ENCODE data around the gene FBXO28. TPM values are rescaled to one million over a fixed set of nuclear protein-coding genes. Genes with fewer than 3 reads are reported as not detected.

Gene FBXO28
- polyA plus RNA-seq, 1 donor (not counting 4 experiments of a cell fraction or from before 2014, with no cell fraction given), result 36.5 TPM

DNA sequence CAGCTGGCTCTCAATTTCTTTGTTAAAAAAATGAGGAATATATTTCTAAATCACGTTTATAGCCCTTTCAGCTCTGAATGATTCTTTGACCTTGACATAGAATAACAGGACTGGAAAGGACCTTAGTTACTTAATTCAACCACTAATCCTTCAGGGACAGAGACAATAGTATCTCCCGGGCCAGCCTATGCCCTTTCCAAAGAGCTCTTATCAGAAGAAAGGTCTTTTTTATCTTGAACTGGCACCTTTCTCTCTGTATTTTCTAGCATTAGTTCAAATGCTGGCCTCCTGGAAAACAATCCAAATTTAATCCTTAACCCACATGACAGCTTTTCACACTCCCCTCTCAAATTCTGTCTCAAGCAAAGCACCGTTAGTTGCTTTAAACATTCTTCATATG is 44.8 kb upstream of the FBXO28 start:
- H3K9me1 ChIP-seq (ENCODE audit: control insufficient read depth, extremely low read depth, insufficient read depth, low read length), result no peaks in the 10 kb centered on the region
- H3K4me3 ChIP-seq (ENCODE audit: control insufficient read depth in 2 of 3, extremely low read depth in 1 of 3, insufficient read depth in 2 of 3, low read depth in 1 of 3, low read length in 3 of 3), result no peak overlapping the region
- FAIRE-seq (no peak), DNase-seq (ENCODE audit: low read depth, low spot score) (no peak)
- H3K4me1 ChIP-seq (ENCODE audit: control insufficient read depth, extremely low read depth, insufficient read depth, low read length), result peaks cover 16% of the 10 kb centered on the region
- dilution Hi-C loops (cut with MboI; ENCODE audit: extremely low pct_ligation_motif_present, low sequenced_read_pairs), result no loop called here
- no peaks in the 10 kb centered on the region for H3K27me3 ChIP-seq (ENCODE audit: control insufficient read depth, extremely low read depth, insufficient read depth, low read length)
- no peak overlapping the region for H3K4me2 ChIP-seq (ENCODE audit: control insufficient read depth, extremely low read depth, insufficient read depth, low read depth, low read length)
- H4K20me1 ChIP-seq (ENCODE audit: control insufficient read depth, extremely low read depth, insufficient read depth, low read length), result no peaks in the 10 kb centered on the region
- no peaks in the 10 kb centered on the region for H3K9me3 ChIP-seq (ENCODE audit: control insufficient read depth, low read depth, low read length)
- H2AFZ ChIP-seq (ENCODE audit: control insufficient read depth, low read length), result no peak overlapping the region
- no peak overlapping the region for H3K9ac ChIP-seq (ENCODE audit: control insufficient read depth, extremely low read depth, insufficient read depth, low read length)
- H3K36me3 ChIP-seq (ENCODE audit: control insufficient read depth in 2 of 2, extremely low read depth in 1 of 2, insufficient read depth in 2 of 2, low read length in 2 of 2), result no peaks in the 10 kb centered on the region
- no peaks in the 10 kb centered on the region for H3K79me2 ChIP-seq (ENCODE audit: control insufficient read depth, insufficient read depth, low read length)
- H3K27ac ChIP-seq (ENCODE audit: control insufficient read depth, insufficient read depth, low read length), result no peak overlapping the region
- TF ChIP-seq EZH2 (IDR thresholded peaks at IDR 0.05; ENCODE audit: low read length), result no peak
- TF ChIP-seq, protein P1, sequence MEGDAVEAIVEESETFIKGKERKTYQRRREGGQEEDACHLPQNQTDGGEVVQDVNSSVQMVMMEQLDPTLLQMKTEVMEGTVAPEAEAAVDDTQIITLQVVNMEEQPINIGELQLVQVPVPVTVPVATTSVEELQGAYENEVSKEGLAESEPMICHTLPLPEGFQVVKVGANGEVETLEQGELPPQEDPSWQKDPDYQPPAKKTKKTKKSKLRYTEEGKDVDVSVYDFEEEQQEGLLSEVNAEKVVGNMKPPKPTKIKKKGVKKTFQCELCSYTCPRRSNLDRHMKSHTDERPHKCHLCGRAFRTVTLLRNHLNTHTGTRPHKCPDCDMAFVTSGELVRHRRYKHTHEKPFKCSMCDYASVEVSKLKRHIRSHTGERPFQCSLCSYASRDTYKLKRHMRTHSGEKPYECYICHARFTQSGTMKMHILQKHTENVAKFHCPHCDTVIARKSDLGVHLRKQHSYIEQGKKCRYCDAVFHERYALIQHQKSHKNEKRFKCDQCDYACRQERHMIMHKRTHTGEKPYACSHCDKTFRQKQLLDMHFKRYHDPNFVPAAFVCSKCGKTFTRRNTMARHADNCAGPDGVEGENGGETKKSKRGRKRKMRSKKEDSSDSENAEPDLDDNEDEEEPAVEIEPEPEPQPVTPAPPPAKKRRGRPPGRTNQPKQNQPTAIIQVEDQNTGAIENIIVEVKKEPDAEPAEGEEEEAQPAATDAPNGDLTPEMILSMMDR (optimal IDR thresholded peaks at IDR 0.05 in 1 of 3, IDR thresholded peaks at IDR 0.05 in 1 of 3, conservative IDR thresholded peaks at IDR 0.05 in 1 of 3; ENCODE audit: extremely low read depth in 1 of 3, insufficient read depth in 2 of 3, low read length in 3 of 3), result no peak

- dilution Hi-C loops (cut with MboI; ENCODE audit: extremely low pct_ligation_motif_present, low sequenced_read_pairs), result no loop called here
- no peaks in the 10 kb centered on the region for H3K79me2 ChIP-seq (ENCODE audit: control insufficient read depth, insufficient read depth, low read length)
- no peaks in the 10 kb centered on the region for H4K20me1 ChIP-seq (ENCODE audit: control insufficient read depth, extremely low read depth, insufficient read depth, low read length)
- no peak overlapping the region for H3K4me2 ChIP-seq (ENCODE audit: control insufficient read depth, extremely low read depth, insufficient read depth, low read depth, low read length)
- no peak overlapping the region for H3K4me3 ChIP-seq (ENCODE audit: control insufficient read depth in 2 of 3, extremely low read depth in 1 of 3, insufficient read depth in 2 of 3, low read depth in 1 of 3, low read length in 3 of 3)
- H3K27ac ChIP-seq (ENCODE audit: control insufficient read depth, insufficient read depth, low read length), result no peak overlapping the region
- H3K4me1 ChIP-seq (ENCODE audit: control insufficient read depth, extremely low read depth, insufficient read depth, low read length), result peaks cover 12% of the 10 kb centered on the region
- no peaks in the 10 kb centered on the region for H3K36me3 ChIP-seq (ENCODE audit: control insufficient read depth in 2 of 2, extremely low read depth in 1 of 2, insufficient read depth in 2 of 2, low read length in 2 of 2)
- no peaks in the 10 kb centered on the region for H3K27me3 ChIP-seq (ENCODE audit: control insufficient read depth, extremely low read depth, insufficient read depth, low read length)
- H3K9me3 ChIP-seq (ENCODE audit: control insufficient read depth, low read depth, low read length), result no peaks in the 10 kb centered on the region
- H3K9ac ChIP-seq (ENCODE audit: control insufficient read depth, extremely low read depth, insufficient read depth, low read length), result no peak overlapping the region
- no peak for TF ChIP-seq EZH2 (IDR thresholded peaks at IDR 0.05; ENCODE audit: low read length)
- TF ChIP-seq, protein P1 (optimal IDR thresholded peaks at IDR 0.05 in 1 of 3, IDR thresholded peaks at IDR 0.05 in 1 of 3, conservative IDR thresholded peaks at IDR 0.05 in 1 of 3; ENCODE audit: extremely low read depth in 1 of 3, insufficient read depth in 2 of 3, low read length in 3 of 3), result no peak
- no peak overlapping the region for H2AFZ ChIP-seq (ENCODE audit: control insufficient read depth, low read length)
- DNase-seq (ENCODE audit: low read depth, low spot score) (no peak), FAIRE-seq (no peak)
- H3K9me1 ChIP-seq (ENCODE audit: control insufficient read depth, extremely low read depth, insufficient read depth, low read length), result no peaks in the 10 kb centered on the region
Measured at GRCh38 chr1:224070521-224070920, 43.4 kb upstream of the FBXO28 start.

Data from keratinocyte (primary cell).